ENCODE results near the gene CSE1L.
A peak's percentile ranks its signal among the peaks of the same experiment; 100 is the strongest.
"Not testable (repeated sequence)": the region's sequence is repeated elsewhere in the genome, so short reads cannot be mapped to it uniquely, and the experiment has no call there.

Gene CSE1L, protein sequence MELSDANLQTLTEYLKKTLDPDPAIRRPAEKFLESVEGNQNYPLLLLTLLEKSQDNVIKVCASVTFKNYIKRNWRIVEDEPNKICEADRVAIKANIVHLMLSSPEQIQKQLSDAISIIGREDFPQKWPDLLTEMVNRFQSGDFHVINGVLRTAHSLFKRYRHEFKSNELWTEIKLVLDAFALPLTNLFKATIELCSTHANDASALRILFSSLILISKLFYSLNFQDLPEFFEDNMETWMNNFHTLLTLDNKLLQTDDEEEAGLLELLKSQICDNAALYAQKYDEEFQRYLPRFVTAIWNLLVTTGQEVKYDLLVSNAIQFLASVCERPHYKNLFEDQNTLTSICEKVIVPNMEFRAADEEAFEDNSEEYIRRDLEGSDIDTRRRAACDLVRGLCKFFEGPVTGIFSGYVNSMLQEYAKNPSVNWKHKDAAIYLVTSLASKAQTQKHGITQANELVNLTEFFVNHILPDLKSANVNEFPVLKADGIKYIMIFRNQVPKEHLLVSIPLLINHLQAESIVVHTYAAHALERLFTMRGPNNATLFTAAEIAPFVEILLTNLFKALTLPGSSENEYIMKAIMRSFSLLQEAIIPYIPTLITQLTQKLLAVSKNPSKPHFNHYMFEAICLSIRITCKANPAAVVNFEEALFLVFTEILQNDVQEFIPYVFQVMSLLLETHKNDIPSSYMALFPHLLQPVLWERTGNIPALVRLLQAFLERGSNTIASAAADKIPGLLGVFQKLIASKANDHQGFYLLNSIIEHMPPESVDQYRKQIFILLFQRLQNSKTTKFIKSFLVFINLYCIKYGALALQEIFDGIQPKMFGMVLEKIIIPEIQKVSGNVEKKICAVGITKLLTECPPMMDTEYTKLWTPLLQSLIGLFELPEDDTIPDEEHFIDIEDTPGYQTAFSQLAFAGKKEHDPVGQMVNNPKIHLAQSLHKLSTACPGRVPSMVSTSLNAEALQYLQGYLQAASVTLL

DNA sequence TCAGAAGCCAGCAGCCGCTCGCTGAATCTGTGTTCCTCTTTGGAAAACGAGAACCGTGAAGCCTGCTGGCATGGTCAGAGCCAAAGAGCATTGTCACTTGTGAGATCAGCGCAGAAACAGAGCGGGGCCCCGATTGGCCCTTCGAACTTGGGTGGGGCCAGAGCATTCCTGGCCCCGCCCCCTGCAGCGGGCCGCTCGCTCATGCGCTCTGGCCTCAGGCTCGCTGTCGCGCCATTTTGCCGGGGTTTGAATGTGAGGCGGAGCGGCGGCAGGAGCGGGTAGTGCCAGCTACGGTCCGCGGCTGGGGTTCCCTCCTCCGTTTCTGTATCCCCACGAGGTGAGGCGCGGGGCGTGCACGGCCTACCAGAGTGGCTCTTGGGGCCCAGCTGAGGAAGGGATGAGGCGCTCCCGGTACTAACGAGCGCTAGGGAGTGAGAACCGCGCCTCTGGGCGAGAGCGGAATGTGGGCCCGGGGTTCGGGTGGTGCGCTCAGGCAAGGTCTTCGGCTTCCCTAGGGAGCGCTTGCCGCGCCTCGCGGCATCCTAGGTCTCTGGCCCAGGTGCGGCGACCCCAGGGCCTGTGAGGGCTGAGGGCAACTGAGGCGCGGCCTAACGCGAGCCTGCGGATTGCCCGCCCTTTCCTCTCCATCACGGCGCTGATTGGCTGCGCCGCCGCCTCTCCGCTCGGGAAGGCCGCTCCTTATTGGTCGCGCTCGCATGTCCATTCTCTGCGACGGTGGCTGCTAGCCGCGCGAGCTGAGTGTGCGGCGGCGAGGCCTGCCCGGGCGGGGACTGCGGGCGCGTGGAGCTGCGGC lies at the start of gene CSE1L:
Gene CSE1L, plus strand, starts transcription at position 226 of the 814 bp plus-strand sequence. CDS start 12,152 bp downstream, outside the sequence.
- DNase-seq = peak; percentile 95

DNA sequence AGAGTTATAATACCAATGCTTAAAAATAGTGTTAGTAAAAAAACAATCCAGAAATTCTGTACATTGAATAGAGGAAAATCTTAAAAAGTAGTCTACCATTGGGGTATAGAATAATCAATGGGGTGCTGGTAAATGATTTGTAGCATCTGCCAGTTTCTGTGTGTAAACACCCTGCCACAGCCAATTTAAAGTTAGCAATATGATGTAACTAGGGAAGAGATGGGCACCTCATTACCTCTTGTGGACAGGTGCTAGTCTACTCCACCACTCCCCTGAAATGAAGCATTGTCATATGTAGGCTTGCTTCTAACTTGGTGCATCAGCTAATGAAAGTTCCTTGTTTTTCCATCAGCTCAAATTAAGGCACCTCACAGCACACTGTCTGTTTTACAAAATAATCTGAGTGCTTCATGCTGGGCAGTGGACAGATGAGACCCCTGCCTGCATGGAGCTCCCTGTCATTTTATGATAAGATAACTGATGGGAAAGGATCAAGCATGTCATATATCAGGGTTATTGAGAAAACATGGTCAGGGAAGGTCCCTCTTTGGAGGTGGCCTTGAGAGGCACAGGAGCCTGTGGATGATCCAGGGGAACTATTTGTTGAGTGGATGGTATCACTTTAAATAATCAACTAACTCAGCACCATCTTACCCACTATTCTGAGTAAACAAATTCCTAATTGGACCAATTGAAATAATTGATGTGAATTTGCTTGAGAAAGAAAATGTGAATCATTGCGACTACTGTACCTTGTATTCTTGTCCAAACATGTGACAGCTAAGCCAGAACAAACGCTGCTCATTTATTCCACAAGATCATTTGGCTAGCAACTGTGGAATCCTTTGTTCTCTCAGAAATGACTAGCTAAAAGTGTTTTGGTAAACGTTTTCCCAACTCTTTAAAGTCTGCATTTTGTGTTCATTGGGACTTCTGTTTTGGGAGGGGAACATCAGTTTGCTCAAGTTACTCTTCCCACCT lies 45.9 kb upstream of the CSE1L start:
- DNase-seq = no peak

DNA sequence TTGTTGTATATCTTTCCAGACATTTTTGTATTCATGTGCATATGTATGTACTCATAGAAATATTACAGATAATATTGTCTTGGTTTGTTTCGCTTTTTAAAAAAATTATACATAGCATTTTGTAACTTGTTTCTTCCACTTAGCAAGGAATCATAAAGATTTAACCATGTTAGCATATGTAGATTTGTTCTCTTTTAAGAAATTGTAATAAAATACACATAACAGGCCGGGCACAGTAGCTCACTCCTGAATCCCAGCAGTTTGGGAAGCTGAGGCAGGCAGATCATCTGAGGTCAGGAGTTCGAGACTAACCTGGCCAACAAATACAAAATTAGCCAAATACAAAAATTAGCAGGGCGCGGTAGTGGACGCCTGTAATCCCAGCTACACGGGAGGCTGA lies 44.4 kb upstream of the CSE1L start:
- no peak for DNase-seq

DNA sequence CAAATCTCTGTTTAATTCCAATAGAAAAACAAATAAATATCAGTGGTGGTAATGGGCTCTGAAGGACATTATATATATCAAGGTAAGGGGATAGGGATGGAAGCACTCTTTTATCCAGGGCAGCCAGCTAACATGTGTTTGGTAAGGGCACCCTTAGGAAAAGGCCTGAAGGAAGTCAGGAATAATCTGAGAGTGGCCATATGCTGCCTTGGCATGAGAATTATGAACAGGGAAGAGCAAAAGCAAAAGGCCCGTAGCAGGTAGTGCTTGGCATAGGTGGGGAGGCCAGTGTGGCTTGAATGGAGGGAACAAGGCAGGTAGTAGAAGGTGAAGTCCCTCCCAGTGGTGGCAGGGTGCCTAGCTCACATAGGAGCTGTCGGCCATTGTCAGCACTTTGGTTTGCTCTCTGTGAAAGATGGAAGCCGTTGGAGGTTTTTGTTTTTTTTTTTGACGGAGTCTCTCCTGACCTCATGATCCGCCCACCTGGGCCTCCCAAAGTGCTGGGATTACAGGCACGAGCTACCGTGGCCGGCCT lies 39.6 kb upstream of the CSE1L start:
- DNase-seq = no peak

DNA sequence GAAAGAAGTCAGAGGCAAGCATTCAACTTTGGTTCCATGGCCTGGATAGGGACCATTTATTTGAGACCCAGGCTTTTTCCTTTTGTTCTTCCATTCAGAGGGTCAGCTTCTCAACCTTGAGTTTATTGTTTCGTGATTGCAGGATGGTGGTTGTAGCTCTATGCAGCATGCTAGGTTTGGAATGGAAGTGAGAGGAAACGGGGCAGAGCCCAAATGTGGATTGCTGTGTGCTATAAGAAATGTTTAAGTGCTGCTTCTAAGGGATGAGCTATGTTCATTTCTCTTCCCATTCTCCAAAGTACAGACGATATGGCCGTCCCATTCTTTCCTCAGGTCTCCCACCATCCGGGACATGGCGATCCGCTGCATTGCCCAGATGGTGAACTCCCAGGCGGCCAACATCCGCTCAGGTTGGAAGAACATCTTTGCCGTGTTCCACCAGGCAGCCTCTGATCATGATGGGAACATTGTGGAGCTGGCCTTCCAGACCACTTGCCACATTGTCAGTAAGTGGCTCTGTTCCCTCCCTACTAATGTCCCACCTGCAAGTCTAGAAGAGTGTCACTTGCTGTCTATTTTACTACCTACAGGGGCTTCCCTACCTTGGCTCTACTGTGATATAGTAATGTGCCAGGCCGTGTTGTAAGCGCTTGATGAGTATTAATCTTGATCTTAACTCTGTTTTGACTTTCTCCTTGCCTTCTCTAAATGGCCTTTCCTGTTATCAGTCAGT lies 36.0 kb upstream of the CSE1L start:
- DNase-seq = no peak

DNA sequence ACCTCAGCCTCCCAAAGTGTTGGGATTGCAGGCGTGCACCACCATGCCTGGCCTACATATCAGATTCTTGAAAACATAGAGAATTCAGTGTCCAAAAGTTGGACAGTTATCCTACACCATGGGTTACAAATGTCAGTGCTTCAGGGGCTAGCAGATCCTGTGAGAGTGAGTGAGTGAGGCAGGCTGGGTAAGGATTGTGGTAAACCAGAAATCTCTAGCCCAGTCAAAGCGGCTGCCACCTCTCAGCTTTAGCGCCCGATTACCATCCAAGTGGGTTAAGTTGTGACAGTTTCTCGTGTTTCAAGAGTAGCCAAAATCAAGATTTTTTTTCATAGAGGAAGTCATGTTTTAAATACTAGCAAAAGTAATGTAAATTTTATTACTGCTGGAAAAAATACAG lies 21.9 kb upstream of the CSE1L start:
- DNase-seq = no peak

DNA sequence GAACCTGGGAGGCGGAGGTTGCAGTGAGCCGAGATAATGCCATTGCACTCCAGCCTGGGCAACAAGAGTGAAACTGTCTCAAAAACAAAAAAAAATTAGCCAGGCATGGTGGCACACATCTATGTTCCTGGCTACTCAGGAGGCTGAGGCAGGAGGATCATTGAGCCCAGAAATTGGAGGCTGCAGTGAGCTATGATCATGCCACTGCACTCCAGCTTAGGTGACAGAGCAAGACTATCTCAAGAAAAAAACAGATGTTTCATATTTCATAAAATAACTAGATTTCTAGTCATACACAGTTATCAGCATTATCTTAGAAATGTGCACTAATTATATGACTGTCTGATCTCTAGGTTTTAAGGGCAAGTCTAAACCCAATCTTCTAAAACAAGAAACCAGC lies 17.9 kb upstream of the CSE1L start:
- DNase-seq = not testable (repeated sequence)

DNA sequence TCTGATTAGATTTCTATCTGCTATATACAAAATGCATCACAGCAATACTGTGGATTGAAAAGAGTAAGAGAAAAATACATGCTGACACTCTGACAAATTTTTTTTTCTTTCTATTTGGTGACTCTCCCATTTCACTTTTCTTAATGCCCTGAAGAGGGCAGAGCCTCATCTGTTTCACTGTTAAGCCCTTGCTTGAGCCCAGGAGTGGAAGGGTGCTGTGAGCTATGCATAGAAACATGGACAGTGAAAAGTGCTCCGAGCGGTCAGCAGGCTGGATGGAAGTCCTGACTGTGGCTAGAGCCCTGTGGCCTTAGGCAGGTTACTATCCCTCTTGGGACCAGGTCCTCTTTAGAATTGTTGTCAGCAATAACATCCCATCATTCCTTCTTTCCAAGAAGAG lies 17.4 kb upstream of the CSE1L start:
- no peak for DNase-seq

DNA sequence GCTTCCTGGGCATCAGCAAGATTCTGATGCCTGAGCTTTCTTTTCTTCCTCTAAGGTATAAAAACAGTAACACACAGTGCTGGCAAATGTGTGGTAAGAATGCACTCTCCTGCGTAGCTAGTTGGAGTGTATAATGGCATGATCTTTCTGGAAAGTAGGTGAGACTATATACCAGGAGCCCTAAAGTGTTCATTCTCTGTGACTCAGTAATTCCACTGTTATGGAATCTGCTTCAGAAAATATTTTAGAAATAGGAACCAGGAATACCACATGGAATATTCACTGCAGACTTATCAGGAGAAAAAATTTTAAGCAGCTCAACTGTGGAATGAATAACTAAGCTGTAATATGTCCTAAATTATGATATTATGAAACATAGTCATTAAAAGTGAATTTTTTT lies 16.9 kb upstream of the CSE1L start:
- no peak for DNase-seq

DNA sequence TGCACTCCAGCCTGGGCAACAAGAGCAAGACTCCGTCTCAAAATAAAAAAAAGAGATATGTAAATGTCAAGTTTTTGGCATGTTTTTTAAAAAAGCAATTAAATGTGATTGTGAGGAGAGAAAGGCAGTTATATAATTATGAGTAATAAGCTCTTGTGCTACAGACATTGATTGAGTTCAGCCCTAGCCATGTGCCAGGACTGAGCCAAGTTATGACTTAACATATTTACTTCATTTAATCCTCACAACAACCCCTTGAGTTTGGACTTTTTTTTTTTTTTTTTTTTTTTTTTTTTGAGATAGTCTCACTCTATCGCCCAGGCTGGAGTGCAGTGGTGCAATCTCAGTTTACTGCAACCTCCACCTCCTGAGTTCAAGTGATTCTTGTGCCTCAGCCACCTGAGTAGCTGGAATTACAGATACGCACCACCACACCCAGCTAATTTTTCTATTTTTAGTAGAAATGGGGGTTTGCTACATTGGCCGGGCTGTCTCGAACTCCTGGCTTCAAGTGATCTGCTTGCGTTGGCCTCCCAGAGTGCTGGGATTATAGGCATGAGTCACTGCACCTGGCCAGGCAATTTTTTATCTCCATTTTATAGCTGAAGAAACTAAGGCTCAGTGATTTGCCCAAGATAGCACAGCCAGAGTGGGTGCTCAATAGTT lies 15.0 kb upstream of the CSE1L start:
- DNase-seq = peak; percentile 43

DNA sequence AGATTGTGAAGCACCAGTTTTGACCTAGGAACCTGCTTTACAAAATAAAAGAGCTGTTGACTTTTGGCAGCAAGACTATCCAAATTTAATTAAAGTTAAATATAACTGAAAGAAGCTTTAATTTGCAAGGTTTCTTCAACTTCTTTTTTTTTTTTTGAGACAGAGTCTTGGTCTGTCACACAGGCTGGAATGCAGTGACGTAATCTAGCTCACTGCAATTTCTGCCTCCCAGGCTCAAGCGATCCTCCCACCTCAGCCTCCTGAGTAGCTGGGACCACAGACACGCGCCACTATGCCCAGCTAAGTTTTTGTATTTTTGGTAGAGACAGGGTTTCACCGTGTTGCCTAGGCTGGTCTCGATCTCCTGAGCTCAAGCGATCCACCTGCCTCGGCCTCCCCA lies 13.7 kb upstream of the CSE1L start:
- DNase-seq = no peak

DNA sequence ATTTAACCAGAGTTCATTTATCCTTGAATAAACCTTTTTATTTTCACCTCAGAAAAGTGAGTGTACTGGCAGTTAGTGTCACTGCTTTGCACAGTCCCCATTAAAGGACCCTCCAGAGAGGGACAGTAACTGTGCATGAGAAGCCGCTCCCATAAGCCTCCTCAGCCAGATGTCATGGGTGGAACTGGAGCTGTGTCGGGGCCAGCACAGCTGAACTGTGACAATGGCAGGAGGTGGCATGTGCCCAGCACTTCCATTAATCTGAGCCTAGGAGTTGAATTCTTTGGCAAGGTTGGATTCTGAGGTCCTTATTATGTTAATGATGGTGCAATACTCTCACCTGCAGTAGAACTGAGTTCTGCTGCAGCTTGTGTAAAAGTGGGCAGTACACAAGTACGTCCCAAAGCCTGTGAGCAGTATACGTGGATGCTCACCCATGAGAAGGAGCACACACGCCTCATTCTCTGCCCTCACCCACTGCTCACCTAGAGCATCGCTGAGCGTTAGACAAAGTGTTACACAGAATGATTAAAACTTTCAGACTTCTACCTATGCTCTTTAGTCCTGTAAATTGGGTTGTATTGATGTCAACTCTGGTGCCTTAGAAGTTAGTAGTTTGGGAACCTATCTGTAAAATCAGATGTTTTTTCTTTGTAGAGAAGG lies 11.9 kb upstream of the CSE1L start:
- no peak for DNase-seq

DNA sequence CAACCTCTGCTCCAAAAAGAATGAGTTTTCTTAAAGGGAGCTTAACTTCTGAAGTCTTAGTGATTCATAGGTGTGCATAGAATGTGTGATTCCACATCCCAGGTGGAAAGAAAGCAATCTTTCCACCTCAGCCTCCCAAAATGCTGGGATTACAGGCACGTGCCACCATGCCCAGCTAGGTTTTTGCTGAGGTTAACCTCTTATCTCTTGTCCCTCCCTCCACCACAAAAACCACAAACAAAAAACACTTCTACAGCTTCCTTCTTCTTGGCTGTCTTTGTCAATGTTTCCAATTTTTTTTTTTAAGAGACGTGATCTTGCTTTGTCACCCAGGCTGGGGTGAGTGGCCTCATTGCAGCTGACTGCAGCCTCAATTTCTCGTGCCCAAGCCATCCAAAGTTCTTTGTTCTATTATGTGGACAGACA lies 8.1 kb upstream of the CSE1L start:
- no peak for DNase-seq

DNA sequence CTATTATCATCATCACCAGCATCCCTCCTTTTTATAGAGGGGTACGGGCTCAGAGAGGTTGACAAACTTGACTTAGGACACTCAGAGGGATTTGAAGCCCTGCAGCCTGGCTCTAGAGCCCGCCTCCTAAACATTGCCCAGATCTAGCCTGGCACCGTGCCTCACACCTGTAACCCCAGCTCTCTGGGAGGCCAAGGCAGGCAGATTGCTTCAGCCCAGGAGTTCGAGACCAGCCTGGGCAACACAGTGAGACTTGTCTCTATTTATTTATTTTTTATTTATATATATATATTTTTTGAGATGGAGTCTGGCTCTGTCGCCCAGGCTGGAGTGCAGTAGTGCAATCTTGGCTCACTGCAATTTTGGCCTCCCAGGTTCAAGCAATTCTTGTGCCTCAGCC lies 6.3 kb upstream of the CSE1L start:
- DNase-seq = no peak

DNA sequence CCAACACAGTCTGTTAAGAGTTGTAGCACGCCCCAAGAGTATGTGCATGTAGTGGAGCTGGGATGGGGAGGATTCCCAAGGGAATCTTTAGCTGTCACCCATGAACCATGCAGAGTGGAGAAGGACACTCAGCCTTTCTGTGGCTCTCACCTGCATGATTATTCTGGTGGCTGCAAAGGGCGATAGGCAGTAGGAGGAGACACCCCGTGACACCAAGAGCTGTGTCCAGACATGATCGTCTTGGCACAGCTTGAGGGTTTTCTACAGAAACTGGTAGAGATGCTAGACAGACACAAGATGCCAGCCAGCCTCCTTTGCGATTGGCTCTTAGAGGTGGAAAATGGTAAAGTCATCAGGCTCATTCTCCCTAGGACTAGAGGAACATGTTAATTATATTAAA lies 3.1 kb upstream of the CSE1L start:
- no peak for DNase-seq

DNA sequence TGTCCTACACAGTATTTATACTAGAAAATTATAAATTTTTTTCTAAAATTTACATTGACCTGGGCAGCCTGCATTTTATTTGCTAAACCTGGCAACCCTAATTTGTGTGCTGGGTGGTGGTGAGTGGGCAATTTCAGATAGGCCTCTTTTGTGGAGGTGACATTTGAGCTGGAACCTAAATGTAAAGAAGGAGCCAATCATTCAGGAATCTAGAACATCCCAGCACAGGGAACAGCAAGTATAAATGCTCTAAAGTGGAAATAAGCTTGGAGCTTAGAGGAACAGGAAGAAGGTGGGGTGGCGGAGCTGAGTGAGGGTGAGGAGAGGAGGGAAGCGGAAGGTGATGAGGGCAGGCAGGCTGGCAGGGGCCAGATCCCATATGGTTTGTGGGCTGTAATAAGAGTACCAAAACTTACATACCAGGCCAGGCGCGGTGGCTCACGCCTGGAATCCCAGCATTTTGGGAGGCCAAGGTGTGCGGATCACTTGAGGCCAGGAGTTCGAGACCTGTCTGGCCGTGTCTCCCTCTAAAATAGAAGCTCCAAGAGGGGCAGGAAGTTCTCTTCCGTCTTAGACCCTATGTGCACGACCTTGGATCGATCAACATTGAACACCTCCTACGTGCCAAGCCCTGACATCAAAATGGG lies 549 bp upstream of the CSE1L start:
- DNase-seq = no peak

DNA sequence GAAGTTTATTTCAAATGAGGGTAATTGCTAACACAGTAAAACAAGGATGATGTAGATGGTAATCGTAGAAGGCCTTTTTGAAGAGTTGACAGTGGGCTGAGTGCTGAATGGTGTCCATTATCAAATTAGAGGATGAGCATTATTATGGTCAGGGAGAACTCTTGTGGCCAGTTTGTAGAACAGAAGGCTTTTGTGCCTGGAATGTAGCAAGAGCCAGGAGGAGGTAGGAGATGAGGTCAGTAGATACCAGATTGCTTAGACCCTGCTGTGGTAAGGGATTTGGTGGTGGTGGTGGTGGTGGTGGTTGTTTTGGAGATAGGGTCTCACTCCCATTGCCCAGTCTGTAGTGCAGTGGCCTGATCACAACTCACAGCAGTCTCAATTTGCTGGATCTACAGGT lies 6.2 kb downstream of the CSE1L start:
- no peak for DNase-seq

DNA sequence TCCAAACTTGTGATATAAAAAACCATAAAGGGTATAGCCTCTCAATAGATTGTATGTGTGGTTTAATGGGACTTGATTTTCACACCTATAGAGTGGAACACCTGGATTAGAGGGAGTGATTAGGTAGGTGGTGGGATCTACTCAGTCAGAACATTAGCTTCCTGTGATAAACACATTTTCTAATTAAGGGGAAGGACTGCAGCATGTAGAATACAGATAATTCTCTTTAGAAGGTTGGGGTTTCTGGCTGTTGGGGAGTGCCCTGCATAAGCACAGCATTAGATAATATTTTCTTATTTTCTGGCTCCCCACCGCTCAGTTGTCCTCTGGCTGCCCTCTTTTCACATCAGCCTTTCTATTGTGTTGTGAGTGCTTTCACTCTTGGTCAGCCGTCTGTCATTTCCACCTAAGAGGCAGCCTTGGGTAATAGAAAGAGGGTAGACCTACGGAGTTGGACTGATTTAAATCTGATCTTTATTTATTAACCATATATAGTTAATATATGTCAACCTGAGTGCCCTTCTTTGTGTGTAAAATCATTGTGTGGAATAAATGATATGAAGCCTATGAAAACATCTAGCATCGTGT lies 8.0 kb downstream of the CSE1L start:
- DNase-seq = no peak

DNA sequence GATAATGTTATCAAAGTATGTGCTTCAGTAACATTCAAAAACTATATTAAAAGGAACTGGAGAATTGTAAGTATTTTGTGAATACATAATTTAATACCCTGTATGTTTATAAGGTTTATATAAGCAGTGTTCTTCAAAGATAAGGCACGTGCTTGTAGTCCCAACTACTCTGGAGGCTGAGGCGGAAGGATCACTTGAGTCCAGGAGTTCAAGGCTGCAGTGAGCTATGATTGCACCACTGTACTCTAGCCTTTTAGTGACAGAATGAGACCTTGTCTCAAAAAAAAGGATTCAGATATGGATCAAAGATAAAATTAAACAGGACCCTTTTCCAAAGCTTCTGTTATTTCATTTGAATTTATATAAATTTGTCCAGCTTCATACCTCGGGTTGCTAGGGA lies 17.2 kb downstream of the CSE1L start:
- no peak for DNase-seq
